ENCODE measurements around the gene TRRAP.

GRCh38 chr7:98995523-98996149 lies 117.3 kb downstream of the TRRAP start:
- TF ChIP-seq, protein P1, sequence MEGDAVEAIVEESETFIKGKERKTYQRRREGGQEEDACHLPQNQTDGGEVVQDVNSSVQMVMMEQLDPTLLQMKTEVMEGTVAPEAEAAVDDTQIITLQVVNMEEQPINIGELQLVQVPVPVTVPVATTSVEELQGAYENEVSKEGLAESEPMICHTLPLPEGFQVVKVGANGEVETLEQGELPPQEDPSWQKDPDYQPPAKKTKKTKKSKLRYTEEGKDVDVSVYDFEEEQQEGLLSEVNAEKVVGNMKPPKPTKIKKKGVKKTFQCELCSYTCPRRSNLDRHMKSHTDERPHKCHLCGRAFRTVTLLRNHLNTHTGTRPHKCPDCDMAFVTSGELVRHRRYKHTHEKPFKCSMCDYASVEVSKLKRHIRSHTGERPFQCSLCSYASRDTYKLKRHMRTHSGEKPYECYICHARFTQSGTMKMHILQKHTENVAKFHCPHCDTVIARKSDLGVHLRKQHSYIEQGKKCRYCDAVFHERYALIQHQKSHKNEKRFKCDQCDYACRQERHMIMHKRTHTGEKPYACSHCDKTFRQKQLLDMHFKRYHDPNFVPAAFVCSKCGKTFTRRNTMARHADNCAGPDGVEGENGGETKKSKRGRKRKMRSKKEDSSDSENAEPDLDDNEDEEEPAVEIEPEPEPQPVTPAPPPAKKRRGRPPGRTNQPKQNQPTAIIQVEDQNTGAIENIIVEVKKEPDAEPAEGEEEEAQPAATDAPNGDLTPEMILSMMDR (IDR thresholded peaks at IDR 0.05): no peak
- TF ChIP-seq POLR2AphosphoS5 (IDR thresholded peaks at IDR 0.05): no peak
